BLaER1 treated with 17β-estradiol and CSF1 and Interleukin-3, amounts not matched to agents 10 nM and 100 nM (cell line): ENCODE results near the gene TLCD5.

Experiments used
- H3K27ac ChIP-seq, 11 experiments: shearing (Covaris generic); formaldehyde crosslinking; 2 replicates each; pipeline ENCODE4 v1.8.1; 2022
- H3K27me3 ChIP-seq, 11 experiments: shearing (Covaris generic); formaldehyde crosslinking; 2 replicates each; pipeline ENCODE4 v1.8.1; 2022
- H3K36me3 ChIP-seq, 11 experiments: shearing (Covaris generic); formaldehyde crosslinking; 2 replicates each; pipeline ENCODE4 v1.8.1; 2022
- H3K4me1 ChIP-seq, 10 experiments: shearing (Covaris generic); formaldehyde crosslinking; 2 replicates each; pipeline ENCODE4 v1.8.1; 2022
- H3K4me2 ChIP-seq, 11 experiments: shearing (Covaris generic); formaldehyde crosslinking; 2 replicates each; pipeline ENCODE4 v1.8.1; 2022
- H3K4me3 ChIP-seq, 10 experiments: shearing (Covaris generic); formaldehyde crosslinking; 2 replicates each; pipeline ENCODE4 v1.8.1; 2022
- H3K9ac ChIP-seq, 11 experiments: shearing (Covaris generic); formaldehyde crosslinking; 2 replicates each; pipeline ENCODE4 v1.8.1; 2022
- H3K9me3 ChIP-seq, 11 experiments: shearing (Covaris generic); formaldehyde crosslinking; replicated peaks in 1 of 11; 2 replicates each; pipeline ENCODE4 v1.8.1; 2022
- H4K20me1 ChIP-seq, 11 experiments: shearing (Covaris generic); formaldehyde crosslinking; 2 replicates each; pipeline ENCODE4 v1.8.1; 2022
- Cebpa-rat ChIP-seq, 11 experiments: shearing (Covaris generic); IDR thresholded peaks; 2 replicates each; pipeline ENCODE4 v1.8.1; 2022

TLCD5 gene

GRCh38 chr11:120304526-120304925 is 20.6 kb upstream of the TLCD5 start:
- Histone ChIP-seq H3K36me3 (no peaks in the 10 kb centered on the region), H3K27me3 (no peaks in the 10 kb centered on the region), H3K27ac (0 out of 22 replicates have a peak overlapping the region, but pooled peaks of 1 of the 11 experiments have one; percentile 5), H3K9me3 (no peaks in the 10 kb centered on the region), H3K4me3 (no peak overlapping the region), H3K4me2 (peak overlapping the region in 4 of 11 experiments; percentile 21 to 47 (median 36); a peak in 5 of 22 replicates), H3K4me1 (peaks cover 0 to 26% (median 3%) of the 10 kb centered on the region in 10 experiments; a peak in 16 of 20 replicates), H4K20me1 (peaks cover 0 to 9% (median 0%) of the 10 kb centered on the region in 11 experiments; a peak in 4 of 22 replicates), H3K9ac (no peak overlapping the region)
- TF ChIP-seq Cebpa-rat (IDR thresholded peaks at IDR 0.05) = no peak

DNA sequence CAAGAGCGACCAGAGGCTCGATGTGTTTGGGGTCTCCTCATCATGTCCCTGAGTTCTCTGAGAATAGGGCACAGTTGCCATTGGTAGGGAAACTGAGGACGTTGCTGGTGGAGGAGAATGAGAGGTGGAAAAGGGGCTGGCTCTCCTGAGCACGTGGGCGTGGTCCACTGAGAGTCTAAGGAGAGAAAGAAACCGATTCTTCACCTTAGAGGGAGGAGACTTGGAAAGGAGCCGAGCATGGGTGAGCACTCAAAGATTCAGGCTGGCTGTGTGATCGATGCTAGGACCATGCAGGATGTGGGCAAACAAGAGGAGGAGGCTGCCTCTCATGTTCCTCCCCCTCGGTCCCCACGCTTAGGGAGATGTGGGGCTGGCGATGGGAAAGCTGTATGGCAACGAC is 19.8 kb upstream of the TLCD5 start:
- no peaks in the 10 kb centered on the region for H3K36me3 ChIP-seq
- H3K4me1 ChIP-seq = peaks cover 5 to 28% (median 9%) of the 10 kb centered on the region in 10 experiments; a peak in 16 of 20 replicates
- H3K27ac ChIP-seq = no peak overlapping the region
- peak overlapping the region in 3 of 11 experiments; percentile 28 to 47 (median 45); a peak in 4 of 22 replicates for H3K4me2 ChIP-seq
- H3K27me3 ChIP-seq = no peaks in the 10 kb centered on the region
- no peaks in the 10 kb centered on the region for H3K9me3 ChIP-seq
- no peak overlapping the region for H3K4me3 ChIP-seq
- H3K9ac ChIP-seq = no peak overlapping the region
- H4K20me1 ChIP-seq = peaks cover 0 to 9% (median 0%) of the 10 kb centered on the region in 11 experiments; a peak in 2 of 22 replicates
- no peak for TF ChIP-seq Cebpa-rat (IDR thresholded peaks at IDR 0.05)

GRCh38 chr11:120306519-120307242 is 18.4 kb upstream of the TLCD5 start:
- Histone ChIP-seq H3K9ac (no peak overlapping the region), H3K9me3 (no peaks in the 10 kb centered on the region), H3K36me3 (no peaks in the 10 kb centered on the region), H4K20me1 (peaks cover 0 to 9% (median 0%) of the 10 kb centered on the region in 11 experiments; a peak in 2 of 22 replicates), H3K4me1 (peaks cover 5 to 28% (median 9%) of the 10 kb centered on the region in 10 experiments; a peak in 16 of 20 replicates), H3K27me3 (no peaks in the 10 kb centered on the region), H3K27ac (no peak overlapping the region), H3K4me3 (no peak overlapping the region), H3K4me2 (peak overlapping the region in 3 of 11 experiments; percentile 1 to 7 (median 3); a peak in 2 of 22 replicates)
- TF ChIP-seq Cebpa-rat (IDR thresholded peaks at IDR 0.05) = no peak

DNA sequence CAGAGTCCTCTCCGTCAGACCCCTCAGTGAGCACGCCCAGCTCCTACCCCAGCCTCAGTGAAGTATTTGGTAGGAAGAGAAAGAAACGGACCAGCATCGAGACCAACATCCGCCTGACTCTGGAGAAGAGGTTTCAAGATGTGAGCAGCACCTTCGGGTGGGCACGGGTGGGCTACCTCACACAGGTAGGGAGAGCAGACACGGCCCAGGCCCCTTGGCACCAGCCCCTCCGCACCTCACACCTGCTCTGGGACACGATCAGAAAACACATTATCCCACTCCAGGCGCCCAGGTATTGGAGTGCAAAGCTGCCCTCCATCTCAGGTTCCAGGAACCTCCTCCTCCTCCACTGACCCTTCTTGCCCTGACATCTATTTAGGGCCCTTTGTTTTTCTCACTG is 17.6 kb upstream of the TLCD5 start:
- H4K20me1 ChIP-seq = peaks cover 0 to 4% (median 0%) of the 10 kb centered on the region in 11 experiments; a peak in 2 of 22 replicates
- no peak overlapping the region for H3K9ac ChIP-seq
- H3K4me1 ChIP-seq = peaks cover 5 to 28% (median 9%) of the 10 kb centered on the region in 10 experiments; a peak in 16 of 20 replicates
- no peaks in the 10 kb centered on the region for H3K27me3 ChIP-seq
- no peak overlapping the region for H3K4me2 ChIP-seq
- no peaks in the 10 kb centered on the region for H3K36me3 ChIP-seq
- H3K9me3 ChIP-seq = no peaks in the 10 kb centered on the region
- no peak overlapping the region for H3K27ac ChIP-seq
- H3K4me3 ChIP-seq = no peak overlapping the region
- no peak for TF ChIP-seq Cebpa-rat (IDR thresholded peaks at IDR 0.05)

GRCh38 chr11:120308081-120308480 is 17.0 kb upstream of the TLCD5 start:
- Histone ChIP-seq H3K9me3 (no peaks in the 10 kb centered on the region), H3K9ac (no peak overlapping the region), H3K36me3 (no peaks in the 10 kb centered on the region), H3K27me3 (no peaks in the 10 kb centered on the region), H3K4me3 (no peak overlapping the region), H3K4me1 (peaks cover 5 to 28% (median 9%) of the 10 kb centered on the region in 10 experiments; a peak in 16 of 20 replicates), H4K20me1 (no peaks in the 10 kb centered on the region; a peak in 2 of 22 replicates), H3K4me2 (no peak overlapping the region), H3K27ac (no peak overlapping the region)
- TF ChIP-seq Cebpa-rat (IDR thresholded peaks at IDR 0.05) = no peak

DNA sequence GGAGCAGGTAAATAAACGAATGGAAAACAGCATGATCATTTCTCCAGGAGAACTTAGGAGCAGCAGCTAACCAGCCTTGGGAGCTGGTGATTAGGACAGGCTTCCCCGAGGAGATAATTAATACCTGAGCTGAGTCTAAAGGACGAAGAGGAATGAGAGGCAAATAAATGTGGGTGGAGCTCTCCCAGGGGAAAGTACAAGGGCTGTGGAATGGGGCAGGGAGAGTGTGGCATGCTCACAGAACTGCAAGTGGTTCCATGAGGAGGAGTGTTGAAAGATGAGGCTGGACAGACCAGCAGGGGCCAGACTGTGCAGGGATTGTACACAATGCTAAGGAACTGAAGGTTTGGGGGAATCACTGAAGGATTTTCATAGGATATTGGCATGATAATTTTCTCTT is 14.2 kb upstream of the TLCD5 start:
- Histone ChIP-seq H3K4me1 (peaks cover 0 to 11% (median 9%) of the 10 kb centered on the region in 10 experiments; a peak in 11 of 20 replicates), H3K27ac (no peak overlapping the region), H3K4me2 (no peak overlapping the region), H3K4me3 (no peak overlapping the region), H3K9me3 (no peaks in the 10 kb centered on the region), H3K9ac (no peak overlapping the region), H3K27me3 (no peaks in the 10 kb centered on the region), H4K20me1 (no peaks in the 10 kb centered on the region; a peak in 2 of 22 replicates), H3K36me3 (no peaks in the 10 kb centered on the region)
- no peak for TF ChIP-seq Cebpa-rat (IDR thresholded peaks at IDR 0.05)

- no peak for TF ChIP-seq Cebpa-rat (IDR thresholded peaks at IDR 0.05)
- Histone ChIP-seq H3K4me2 (no peak overlapping the region), H4K20me1 (no peaks in the 10 kb centered on the region), H3K4me1 (peaks cover 0 to 22% (median 13%) of the 10 kb centered on the region in 10 experiments; a peak in 15 of 20 replicates), H3K36me3 (no peaks in the 10 kb centered on the region), H3K4me3 (no peak overlapping the region), H3K27me3 (0 out of 22 replicates have a peak, but pooled peaks cover 0 to 8% (median 0%) of the 10 kb centered on the region in 11 experiments), H3K27ac (no peak overlapping the region), H3K9ac (no peak overlapping the region), H3K9me3 (no peaks in the 10 kb centered on the region)
These were observed 10.2 kb upstream of the TLCD5 start for GRCh38 chr11:120314861-120315260.

GRCh38 chr11:120316880-120317688 is 8.0 kb upstream of the TLCD5 start:
- H3K27me3 ChIP-seq = 0 out of 22 replicates have a peak, but pooled peaks cover 0 to 8% (median 0%) of the 10 kb centered on the region in 11 experiments
- H3K4me3 ChIP-seq = no peak overlapping the region
- H3K27ac ChIP-seq = no peak overlapping the region
- H3K4me2 ChIP-seq = peak overlapping the region in 9 of 11 experiments; percentile 18 to 75 (median 55); a peak in 15 of 22 replicates
- H3K36me3 ChIP-seq = no peaks in the 10 kb centered on the region
- no peaks in the 10 kb centered on the region for H3K9me3 ChIP-seq
- no peak for TF ChIP-seq Cebpa-rat (IDR thresholded peaks at IDR 0.05)
- no peak overlapping the region for H3K9ac ChIP-seq
- H3K4me1 ChIP-seq = peaks cover 0 to 19% (median 10%) of the 10 kb centered on the region in 10 experiments; a peak in 15 of 20 replicates
- no peaks in the 10 kb centered on the region for H4K20me1 ChIP-seq
